ENCODE data around the gene TRIO. TPM values are rescaled to one million over a fixed set of nuclear protein-coding genes. Genes with fewer than 3 reads are reported as not detected.
"Not testable (repeated sequence)": the region's sequence is repeated elsewhere in the genome, so short reads cannot be mapped to it uniquely, and the experiment has no call there.

TRIO gene
- total RNA-seq (10 to 100 TPM; 47.2 to 71.4 (median 61.9) TPM), polyA plus RNA-seq (10 to 100 TPM; 26.2 to 85.2 TPM)
- long read RNA-seq, donor 1, partial matches to known transcripts, result 7 of 16 reads
- long read RNA-seq, donor 1, other reads (novel, unspliced or antisense), result 8 of 16 reads
- long read RNA-seq, donor 2, partial matches to known transcripts, result 16 of 24 reads
- long read RNA-seq, donor 2, other reads (novel, unspliced or antisense), result 8 of 24 reads
- long read RNA-seq, donor 3, partial matches to known transcripts, result 7 of 14 reads
- long read RNA-seq, donor 3, other reads (novel, unspliced or antisense), result 6 of 14 reads

GRCh38 chr5:14142827-14143545, at the start of gene TRIO:
Gene TRIO, plus strand, starts transcription at chr5:14143342. Its CDS starts 384 bp downstream, at chr5:14143726.
- no peaks in the 10 kb centered on the region for H3K36me3 ChIP-seq
- 0 to 1% methylated on average over 79 of the region's 79 CpGs for WGBS, 2 donors
- TF ChIP-seq, protein P1, sequence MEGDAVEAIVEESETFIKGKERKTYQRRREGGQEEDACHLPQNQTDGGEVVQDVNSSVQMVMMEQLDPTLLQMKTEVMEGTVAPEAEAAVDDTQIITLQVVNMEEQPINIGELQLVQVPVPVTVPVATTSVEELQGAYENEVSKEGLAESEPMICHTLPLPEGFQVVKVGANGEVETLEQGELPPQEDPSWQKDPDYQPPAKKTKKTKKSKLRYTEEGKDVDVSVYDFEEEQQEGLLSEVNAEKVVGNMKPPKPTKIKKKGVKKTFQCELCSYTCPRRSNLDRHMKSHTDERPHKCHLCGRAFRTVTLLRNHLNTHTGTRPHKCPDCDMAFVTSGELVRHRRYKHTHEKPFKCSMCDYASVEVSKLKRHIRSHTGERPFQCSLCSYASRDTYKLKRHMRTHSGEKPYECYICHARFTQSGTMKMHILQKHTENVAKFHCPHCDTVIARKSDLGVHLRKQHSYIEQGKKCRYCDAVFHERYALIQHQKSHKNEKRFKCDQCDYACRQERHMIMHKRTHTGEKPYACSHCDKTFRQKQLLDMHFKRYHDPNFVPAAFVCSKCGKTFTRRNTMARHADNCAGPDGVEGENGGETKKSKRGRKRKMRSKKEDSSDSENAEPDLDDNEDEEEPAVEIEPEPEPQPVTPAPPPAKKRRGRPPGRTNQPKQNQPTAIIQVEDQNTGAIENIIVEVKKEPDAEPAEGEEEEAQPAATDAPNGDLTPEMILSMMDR (IDR thresholded peaks at IDR 0.05), result peak; percentile 23 to 84 (median 57)
- peaks cover 5 to 39% (median 37%) of the 10 kb centered on the region in 9 donors for H3K4me1 ChIP-seq
- intact Hi-C loops (cut with DNase I), result loop anchor here in 6 of 10 donors (2.0 to 10.0 kb wide), 6 partner anchors 34 to 126 kb away; no protein-coding TSS in a partner anchor
- DNase-seq, result peak; percentile 93 to 94
- no peaks in the 10 kb centered on the region for H3K27me3 ChIP-seq
- ATAC-seq, result peak; percentile 84 to 92 (median 89)
- H3K27ac ChIP-seq, result peak within 1 kb of the TSS; percentile 89 to 98 (median 94)
- H3K9me3 ChIP-seq, result no peaks in the 10 kb centered on the region
- H3K4me3 ChIP-seq, result peak within 1 kb of the TSS; percentile 76 to 96 (median 92)

DNA sequence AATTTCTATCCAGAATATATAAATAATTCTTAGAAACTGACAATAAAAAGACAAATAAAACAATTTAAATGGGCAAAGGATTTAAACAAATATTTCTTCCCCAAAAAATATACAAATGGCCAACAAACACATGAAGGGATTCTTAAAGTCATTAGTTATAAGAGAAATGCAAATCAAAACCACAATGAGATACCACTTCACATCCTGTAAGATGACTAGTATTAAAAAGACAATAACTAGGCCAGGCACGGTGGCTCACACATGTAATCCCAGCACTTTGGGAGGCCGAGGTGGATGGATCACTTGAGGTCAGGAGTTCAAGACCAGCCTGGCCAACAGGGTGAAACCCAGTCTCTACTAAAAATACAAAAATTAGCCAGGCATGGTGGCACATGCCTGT, 45.8 kb upstream of the TRIO start:
- not testable (repeated sequence) for H3K4me3 ChIP-seq, ATAC-seq, H3K27ac ChIP-seq, H3K4me1 ChIP-seq, H3K36me3 ChIP-seq, DNase-seq, H3K9me3 ChIP-seq, H3K27me3 ChIP-seq
- intact Hi-C loops (cut with DNase I), result loop anchor here in 1 of 10 donors (10.0 kb wide), 1 partner anchor 93 kb away; no protein-coding TSS in a partner anchor
- 75 to 86% methylated on average over 2 of the region's 2 CpGs for WGBS, 2 donors

GRCh38 chr5:14097998-14098471, 45.1 kb upstream of the TRIO start:
- TF ChIP-seq, protein P1 (IDR thresholded peaks at IDR 0.05), result no peak
- no peak for DNase-seq
- no peak overlapping the region for H3K4me3 ChIP-seq
- H3K4me1 ChIP-seq, result no peaks in the 10 kb centered on the region
- no peak overlapping the region for H3K27ac ChIP-seq
- intact Hi-C loops (cut with DNase I), result loop anchor here in 1 of 10 donors (10.0 kb wide), 1 partner anchor 93 kb away; no protein-coding TSS in a partner anchor
- no peaks in the 10 kb centered on the region for H3K27me3 ChIP-seq
- H3K36me3 ChIP-seq, result no peaks in the 10 kb centered on the region
- peaks cover 0 to 8% (median 0%) of the 10 kb centered on the region in 11 donors for H3K9me3 ChIP-seq
- WGBS, 2 donors, result 77 to 83% methylated on average over 1 of the region's 1 CpG
- ATAC-seq, result no peak

- intact Hi-C loops (cut with DNase I), result loop anchor here in 5 of 10 donors (10.0 kb wide), 3 partner anchors 95 to 235 kb away; no protein-coding TSS in a partner anchor
- ATAC-seq (no peak), DNase-seq (no peak)
- no peaks in the 10 kb centered on the region for H3K36me3 ChIP-seq
- 96 to 97% methylated on average over 10 of the region's 10 CpGs for WGBS, 2 donors
- H3K4me1 ChIP-seq, result no peaks in the 10 kb centered on the region
- H3K4me3 ChIP-seq, result no peak overlapping the region
- no peak overlapping the region for H3K27ac ChIP-seq
- peaks cover 0 to 17% (median 0%) of the 10 kb centered on the region in 11 donors for H3K9me3 ChIP-seq
- no peaks in the 10 kb centered on the region for H3K27me3 ChIP-seq
- TF ChIP-seq, protein P1 (IDR thresholded peaks at IDR 0.05), result no peak
Observed at GRCh38 chr5:14100281-14100680, 42.9 kb upstream of the TRIO start.

Measured in heart right ventricle (tissue), 16 donors.